MCF 10A (cell line): Measurements from ENCODE around the gene IGDCC3. TPM values are rescaled to one million over a fixed set of nuclear protein-coding genes. Genes with fewer than 3 reads are reported as not detected.

Experiments
- BruUV-seq: library from RNA; stranded (reverse); fragments of 400-500 nt; replicated peaks from 2 replicates; lab custom pipeline; 2021; lab: Mats Ljungman, UMichigan
- CTCF ChIA-PET: fragments of 300-600 bp; sonication (Branson Sonifier 250); formaldehyde crosslinking; extraction: SDS; loops from one replicate; lab custom pipeline; 2021; ENCODE audit warnings: antibody characterized with exemption, inconsistent platforms; lab: Yijun Ruan, JAX
- POLR2A ChIA-PET: fragments of 300-600, 350-650 bp; sonication (Branson Sonifier 250); formaldehyde crosslinking; extraction: SDS; loops from one replicate; lab custom pipeline; 2020; ENCODE audit warnings: antibody characterized with exemption, inconsistent platforms; lab: Yijun Ruan, JAX
- DNase-seq: peaks from one replicate; pipeline ENCODE4 v3.0.0-alpha.2; 2018; ENCODE audit not compliant: unreplicated experiment
- H3K27ac Mint-ChIP-seq: one replicate; pipeline ENCODE4 v1.8.0; 2022; ENCODE audit warnings: mild to moderate bottlenecking, low read depth, mixed read lengths; ENCODE audit not compliant: unreplicated experiment
- H3K27me3 Mint-ChIP-seq: one replicate; pipeline ENCODE4 v1.8.0; 2022; ENCODE audit warnings: mixed read lengths; ENCODE audit not compliant: insufficient read depth, unreplicated experiment
- H3K36me3 Mint-ChIP-seq: one replicate; pipeline ENCODE4 v1.8.0; 2022; ENCODE audit warnings: mild to moderate bottlenecking, moderate library complexity, mixed read lengths; ENCODE audit not compliant: insufficient read depth, unreplicated experiment
- H3K4me1 Mint-ChIP-seq: one replicate; pipeline ENCODE4 v1.8.0; 2022; ENCODE audit warnings: mixed read lengths; ENCODE audit not compliant: insufficient read depth, unreplicated experiment
- H3K4me3 Mint-ChIP-seq: one replicate; pipeline ENCODE4 v1.8.0; 2022; ENCODE audit warnings: mild to moderate bottlenecking, moderate library complexity, mixed read lengths; ENCODE audit not compliant: unreplicated experiment
- H3K9me3 Mint-ChIP-seq: one replicate; pipeline ENCODE4 v1.8.0; 2022; ENCODE audit warnings: mixed read lengths; ENCODE audit not compliant: unreplicated experiment
- intact Hi-C: fragments of 100-400 bp; cut with micrococcal nuclease; formaldehyde crosslinking; loops from 2 replicates; pipeline ENCODE4 v1.14.1; 2022
- total RNA-seq: library from RNA; stranded (reverse); gene quantifications from 2 replicates; pipeline ENCODE4 v1.2.3, GENCODE V29; 2022
- TF ChIP-seq, protein P1 (sequence below): fragments of 200-600 bp; IDR thresholded peaks from one replicate; pipeline ENCODE4 v1.8.0; 2022; ENCODE audit warnings: antibody characterized with exemption, mild to moderate bottlenecking; ENCODE audit not compliant: unreplicated experiment

The IGDCC3 gene
- total RNA-seq, 1 experiment from 2014 or later = not detected

DNA sequence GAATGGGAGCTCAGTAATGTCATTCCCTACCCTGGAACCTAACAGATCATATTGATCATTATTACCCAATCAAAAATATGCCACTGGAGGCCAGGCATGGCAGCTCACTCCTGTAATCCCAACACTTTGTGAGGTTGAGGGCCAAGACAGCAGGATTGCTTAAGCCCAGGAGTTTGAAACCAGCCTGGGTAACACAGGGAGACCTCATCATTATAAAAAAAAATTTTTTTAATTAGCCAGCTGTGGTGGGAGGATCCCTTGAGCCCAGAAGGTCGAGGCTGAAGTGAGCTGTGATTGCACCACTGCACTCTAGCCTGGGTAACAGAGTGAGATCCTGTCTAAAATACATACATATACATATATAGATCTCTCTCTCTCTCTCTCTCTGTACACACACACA, 34.8 kb upstream of the IGDCC3 start:
- DNase-seq = no peak
- ChIA-PET CTCF (interaction anchor here (0.6 to 1.2 kb wide), 2 partner anchors 94 to 224 kb away, joined by 5 to 7 read pairs; no protein-coding TSS in a partner anchor), POLR2A (no interaction called here)
- Mint-ChIP-seq H3K36me3 (no peaks in the 10 kb centered on the region), H3K9me3 (no peaks in the 10 kb centered on the region), H3K4me1 (peaks cover 5% of the 10 kb centered on the region), H3K27me3 (peaks cover 28% of the 10 kb centered on the region), H3K4me3 (no peak overlapping the region), H3K27ac (no peak overlapping the region)
- no TSS peak for BruUV-seq
- intact Hi-C loops = no loop called here
- TF ChIP-seq, protein P1, sequence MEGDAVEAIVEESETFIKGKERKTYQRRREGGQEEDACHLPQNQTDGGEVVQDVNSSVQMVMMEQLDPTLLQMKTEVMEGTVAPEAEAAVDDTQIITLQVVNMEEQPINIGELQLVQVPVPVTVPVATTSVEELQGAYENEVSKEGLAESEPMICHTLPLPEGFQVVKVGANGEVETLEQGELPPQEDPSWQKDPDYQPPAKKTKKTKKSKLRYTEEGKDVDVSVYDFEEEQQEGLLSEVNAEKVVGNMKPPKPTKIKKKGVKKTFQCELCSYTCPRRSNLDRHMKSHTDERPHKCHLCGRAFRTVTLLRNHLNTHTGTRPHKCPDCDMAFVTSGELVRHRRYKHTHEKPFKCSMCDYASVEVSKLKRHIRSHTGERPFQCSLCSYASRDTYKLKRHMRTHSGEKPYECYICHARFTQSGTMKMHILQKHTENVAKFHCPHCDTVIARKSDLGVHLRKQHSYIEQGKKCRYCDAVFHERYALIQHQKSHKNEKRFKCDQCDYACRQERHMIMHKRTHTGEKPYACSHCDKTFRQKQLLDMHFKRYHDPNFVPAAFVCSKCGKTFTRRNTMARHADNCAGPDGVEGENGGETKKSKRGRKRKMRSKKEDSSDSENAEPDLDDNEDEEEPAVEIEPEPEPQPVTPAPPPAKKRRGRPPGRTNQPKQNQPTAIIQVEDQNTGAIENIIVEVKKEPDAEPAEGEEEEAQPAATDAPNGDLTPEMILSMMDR = no peak

DNA sequence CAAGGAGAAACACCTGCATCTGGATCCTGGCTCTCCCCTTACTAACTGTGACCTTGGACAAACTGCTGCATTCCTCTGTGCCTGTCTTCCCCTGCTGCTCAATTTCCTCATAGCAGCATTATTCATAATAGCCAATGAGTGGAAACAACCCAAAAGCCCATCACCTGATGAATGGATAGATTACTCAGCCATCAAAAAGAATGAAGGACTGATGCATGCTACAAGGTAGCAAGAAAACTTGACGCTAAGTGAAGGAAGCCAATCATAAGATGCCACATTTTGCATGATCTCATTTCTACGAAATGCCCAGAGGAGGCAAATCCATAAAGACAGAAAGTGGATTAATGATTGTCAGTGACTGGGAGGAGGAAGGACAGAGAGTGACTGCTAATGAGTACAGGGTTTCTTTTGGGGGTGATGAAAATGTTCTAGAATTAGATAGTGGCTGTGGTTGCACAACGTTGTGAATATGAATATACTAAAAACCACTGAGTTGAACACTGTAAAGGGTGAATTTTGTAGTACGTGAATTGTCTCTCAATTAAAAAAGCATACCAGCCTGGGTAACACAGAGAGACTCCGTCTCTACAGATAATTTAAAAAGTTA, 33.8 kb upstream of the IGDCC3 start:
- BruUV-seq = no TSS peak
- CTCF ChIA-PET = interaction anchor here (0.6 to 1.3 kb wide), 2 partner anchors 10 to 223 kb away, joined by 4 to 7 read pairs; no protein-coding TSS in a partner anchor
- TF ChIP-seq, protein P1 = no peak
- no peak for DNase-seq
- Mint-ChIP-seq H3K36me3 (no peaks in the 10 kb centered on the region), H3K27me3 (peaks cover 28% of the 10 kb centered on the region), H3K9me3 (no peaks in the 10 kb centered on the region), H3K4me3 (no peak overlapping the region), H3K4me1 (peaks cover 5% of the 10 kb centered on the region), H3K27ac (no peak overlapping the region)
- POLR2A ChIA-PET = no interaction called here
- intact Hi-C loops = no loop called here

DNA sequence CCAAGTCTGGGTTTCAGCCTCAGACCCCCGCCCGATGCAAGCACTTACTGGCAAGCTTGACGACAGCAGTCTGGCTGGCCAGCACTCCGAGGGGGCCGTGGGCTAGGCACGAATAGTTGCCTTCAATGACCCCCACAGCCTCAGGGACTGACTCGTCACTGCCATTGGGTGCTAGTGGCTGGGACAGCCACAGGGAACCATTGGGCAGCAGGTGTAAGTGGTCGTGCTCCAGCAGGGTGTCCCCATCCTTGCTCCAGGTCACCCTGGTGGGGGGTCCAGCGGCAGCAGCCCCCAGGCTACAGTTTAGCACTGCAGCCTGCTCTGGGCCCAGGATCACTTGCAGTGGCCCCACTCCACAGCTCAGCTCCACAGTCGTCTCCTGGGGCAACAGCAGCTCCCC, 33.2 kb upstream of the IGDCC3 start:
- H3K9me3 Mint-ChIP-seq = no peaks in the 10 kb centered on the region

DNA sequence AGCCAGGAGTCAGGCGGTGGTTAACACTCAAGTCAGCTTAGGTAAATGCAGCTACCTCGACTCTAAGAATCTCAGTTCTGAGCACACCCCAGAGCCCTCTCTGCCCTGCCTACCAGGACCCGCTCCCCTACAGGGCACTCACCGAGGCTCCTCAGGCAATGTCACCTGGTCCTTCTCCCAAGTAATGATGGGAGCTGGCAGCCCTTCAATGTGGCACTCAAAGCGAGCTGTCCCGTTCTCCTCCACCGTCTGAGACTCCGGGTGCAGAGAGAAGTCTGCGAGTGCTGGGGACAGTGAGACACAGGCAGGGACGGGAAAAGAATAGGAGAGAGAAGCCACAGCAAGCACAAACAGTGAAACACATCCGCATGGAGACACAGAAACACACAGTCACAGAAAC, 32.2 kb upstream of the IGDCC3 start:
- BruUV-seq = no TSS peak
- no peak for DNase-seq
- Mint-ChIP-seq H3K9me3 (no peaks in the 10 kb centered on the region), H3K36me3 (no peaks in the 10 kb centered on the region), H3K4me1 (peaks cover 5% of the 10 kb centered on the region), H3K27ac (no peak overlapping the region), H3K27me3 (peaks cover 28% of the 10 kb centered on the region), H3K4me3 (no peak overlapping the region)
- TF ChIP-seq, protein P1 = no peak
- intact Hi-C loops = no loop called here
- ChIA-PET POLR2A (no interaction called here), CTCF (interaction anchor here (0.7 to 1.3 kb wide), 2 partner anchors 9 to 24 kb away, joined by 4 read pairs; no protein-coding TSS in a partner anchor)

More for the DNA sequence above, 33.2 kb upstream of the IGDCC3 start:
- POLR2A ChIA-PET = no interaction called here
- intact Hi-C loops = no loop called here
- H3K36me3 Mint-ChIP-seq = no peaks in the 10 kb centered on the region
- peaks cover 5% of the 10 kb centered on the region for H3K4me1 Mint-ChIP-seq
- BruUV-seq = no TSS peak
- no peak for DNase-seq
- CTCF ChIA-PET = interaction anchor here (1.3 kb wide), 1 partner anchor 9 kb away, joined by 4 read pairs; no protein-coding TSS in a partner anchor
- no peak overlapping the region for H3K27ac Mint-ChIP-seq
- H3K27me3 Mint-ChIP-seq = peaks cover 28% of the 10 kb centered on the region
- H3K4me3 Mint-ChIP-seq = no peak overlapping the region
- TF ChIP-seq, protein P1 = no peak
